ENCODE results near the gene CCNJ. TPM values are rescaled to one million over a fixed set of nuclear protein-coding genes. Genes with fewer than 3 reads are reported as not detected.

Gene CCNJ
- total and polyA plus RNA-seq, 2 of the 13 experiments (the other 11 are each of a cell fraction or from before 2014, with no cell fraction given), result 14.1 to 21.5 TPM

- 0 out of 2 replicates have a peak, but pooled peaks have one; percentile 21 for TF ChIP-seq HNF1A (IDR thresholded peaks at IDR 0.05; ENCODE audit: low read depth)
- TF ChIP-seq HNF1A (CRISPR knock-in tag; IDR thresholded peaks at IDR 0.05; ENCODE audit: borderline replicate concordance), result no peak
- TF ChIP-seq CEBPB (IDR thresholded peaks at IDR 0.05; ENCODE audit: borderline replicate concordance, low read depth, low read length), result peak; percentile 83; the same call in 1 of the 2 replicates
- no peak for TF ChIP-seq ATF7 (IDR thresholded peaks at IDR 0.05)
- no peak for TF ChIP-seq ATF7 (CRISPR knock-in tag; IDR thresholded peaks at IDR 0.05)
- TF ChIP-seq RFX3 (CRISPR knock-in tag; IDR thresholded peaks at IDR 0.05), result no peak
- TF ChIP-seq ZNF770 (CRISPR knock-in tag; IDR thresholded peaks at IDR 0.05), result no peak; the same call in 1 of the 2 replicates
- no peak for TF ChIP-seq ZNF546 (CRISPR knock-in tag; conservative IDR thresholded peaks at IDR 0.05)
- TF ChIP-seq, protein P1, sequence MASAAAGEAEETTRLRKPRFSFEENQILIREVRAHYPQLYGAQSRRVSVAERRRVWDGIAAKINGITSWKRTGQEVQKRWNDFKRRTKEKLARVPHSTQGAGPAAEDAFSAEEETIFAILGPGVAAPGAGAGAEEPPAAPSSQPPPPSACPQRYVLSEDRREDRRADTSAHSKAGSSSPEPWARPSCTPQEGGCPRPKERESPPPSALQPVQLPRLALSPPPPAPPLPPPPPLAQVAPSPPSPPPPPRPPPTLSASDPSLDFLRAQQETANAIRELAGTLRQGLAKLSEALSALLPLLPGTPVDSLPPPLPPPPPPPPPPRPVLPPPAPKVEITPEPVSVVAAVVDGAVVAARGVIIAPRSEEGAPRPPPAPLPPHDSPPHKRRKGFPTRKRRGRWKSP (CRISPR knock-in tag; IDR thresholded peaks at IDR 0.05), result no peak
- TF ChIP-seq ZNF329 (CRISPR knock-in tag; IDR thresholded peaks at IDR 0.05; ENCODE audit: low read depth), result no peak
- no peak for TF ChIP-seq CSRNP2 (CRISPR knock-in tag; conservative IDR thresholded peaks at IDR 0.05; ENCODE audit: low read depth)
- no peak for TF ChIP-seq HNRNPL (IDR thresholded peaks at IDR 0.05; ENCODE audit: low read depth, low read length)
- no peak for TF ChIP-seq HOXD1 (CRISPR knock-in tag; IDR thresholded peaks at IDR 0.05)
- TF ChIP-seq ZNF672 (CRISPR knock-in tag; IDR thresholded peaks at IDR 0.05), result no peak
- TF ChIP-seq ZNF891 (CRISPR knock-in tag; IDR thresholded peaks at IDR 0.05), result no peak
- TF ChIP-seq, protein P2, sequence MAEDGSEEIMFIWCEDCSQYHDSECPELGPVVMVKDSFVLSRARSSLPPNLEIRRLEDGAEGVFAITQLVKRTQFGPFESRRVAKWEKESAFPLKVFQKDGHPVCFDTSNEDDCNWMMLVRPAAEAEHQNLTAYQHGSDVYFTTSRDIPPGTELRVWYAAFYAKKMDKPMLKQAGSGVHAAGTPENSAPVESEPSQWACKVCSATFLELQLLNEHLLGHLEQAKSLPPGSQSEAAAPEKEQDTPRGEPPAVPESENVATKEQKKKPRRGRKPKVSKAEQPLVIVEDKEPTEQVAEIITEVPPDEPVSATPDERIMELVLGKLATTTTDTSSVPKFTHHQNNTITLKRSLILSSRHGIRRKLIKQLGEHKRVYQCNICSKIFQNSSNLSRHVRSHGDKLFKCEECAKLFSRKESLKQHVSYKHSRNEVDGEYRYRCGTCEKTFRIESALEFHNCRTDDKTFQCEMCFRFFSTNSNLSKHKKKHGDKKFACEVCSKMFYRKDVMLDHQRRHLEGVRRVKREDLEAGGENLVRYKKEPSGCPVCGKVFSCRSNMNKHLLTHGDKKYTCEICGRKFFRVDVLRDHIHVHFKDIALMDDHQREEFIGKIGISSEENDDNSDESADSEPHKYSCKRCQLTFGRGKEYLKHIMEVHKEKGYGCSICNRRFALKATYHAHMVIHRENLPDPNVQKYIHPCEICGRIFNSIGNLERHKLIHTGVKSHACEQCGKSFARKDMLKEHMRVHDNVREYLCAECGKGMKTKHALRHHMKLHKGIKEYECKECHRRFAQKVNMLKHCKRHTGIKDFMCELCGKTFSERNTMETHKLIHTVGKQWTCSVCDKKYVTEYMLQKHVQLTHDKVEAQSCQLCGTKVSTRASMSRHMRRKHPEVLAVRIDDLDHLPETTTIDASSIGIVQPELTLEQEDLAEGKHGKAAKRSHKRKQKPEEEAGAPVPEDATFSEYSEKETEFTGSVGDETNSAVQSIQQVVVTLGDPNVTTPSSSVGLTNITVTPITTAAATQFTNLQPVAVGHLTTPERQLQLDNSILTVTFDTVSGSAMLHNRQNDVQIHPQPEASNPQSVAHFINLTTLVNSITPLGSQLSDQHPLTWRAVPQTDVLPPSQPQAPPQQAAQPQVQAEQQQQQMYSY (CRISPR knock-in tag; IDR thresholded peaks at IDR 0.05), result no peak
- TF ChIP-seq SNAPC2 (CRISPR knock-in tag; IDR thresholded peaks at IDR 0.05), result no peak
Measured at GRCh38 chr10:96092999-96093767, 49.8 kb downstream of the CCNJ start (continued).

Data from HepG2 (cell line).